HCT116 (cell line): ENCODE results near the gene LIPE. TPM values are rescaled to one million over a fixed set of nuclear protein-coding genes. Genes with fewer than 3 reads are reported as not detected.

Source experiments
- ATAC-seq: fragments of 200-7000 bp; cut with Tn5 transposase; 2 replicates; pipeline ENCODE4 v1.9.1; 2020; ENCODE audit warnings: mild to moderate bottlenecking, moderate library complexity
- BruUV-seq: library from RNA; stranded (reverse); fragments of 400-500 nt; replicated peaks from 2 replicates; lab custom pipeline; 2021; lab: Mats Ljungman, UMichigan
- CTCF ChIA-PET: fragments of 300-600 bp; sonication (Branson Sonifier 250); formaldehyde crosslinking; loops from one replicate; lab custom pipeline; 2021; ENCODE audit warnings: antibody characterized with exemption; lab: Charles Lee
- POLR2A ChIA-PET: fragments of 300-600, 350-600 bp; sonication (Branson Sonifier 250); formaldehyde crosslinking; loops from one replicate; lab custom pipeline; 2021; ENCODE audit warnings: antibody characterized with exemption; lab: Charles Lee
- RAD21 ChIA-PET, 2 experiments: fragments of 300-600 bp; sonication (Branson Sonifier 250); formaldehyde crosslinking; loops; one replicate each; lab custom pipeline; 2023; ENCODE audit warnings: low total read pairs in 2 of 2; ENCODE audit not compliant: uncharacterized antibody in 2 of 2, unreplicated experiment in 2 of 2, low non-redundant PET in 1 of 2; lab: Charles Lee
- DNase-seq: peaks from one replicate; pipeline ENCODE4 v3.0.0-alpha.2; 2010; ENCODE audit warnings: low read depth, low spot score
- H2AFZ ChIP-seq: fragments of 200-600 bp; shearing (Covaris generic), sonication (generic); 2 replicates; pipeline ENCODE4 v1.6.1; 2017; ENCODE audit warnings: low read depth, mixed run types, mixed read lengths, antibody characterized with exemption, low read length; ENCODE audit not compliant: poor library complexity, severe bottlenecking
- H3K27ac ChIP-seq: 2 replicates; pipeline ENCODE4 v1.5.1; 2012; ENCODE audit warnings: low read depth, low read length
- H3K27me3 ChIP-seq: fragments of 200-600 bp; sonication (generic); 2 replicates; pipeline ENCODE4 v1.6.1; 2016; ENCODE audit warnings: mixed run types, low read length, mixed read lengths; ENCODE audit not compliant: insufficient read depth
- H3K36me3 ChIP-seq, 2 experiments: fragments of 200-500 bp in 1 of 2; fragments of 200-600 bp in 1 of 2; sonication (Bioruptor generic) in 1 of 2; sonication (generic) in 1 of 2; 2 replicates each; pipeline versions ENCODE4 v1.5.1 to v1.6.1; 2014 to 2016; ENCODE audit warnings: low read length in 2 of 2, inconsistent platforms in 1 of 2, mixed read lengths in 1 of 2, mixed run types in 1 of 2; ENCODE audit not compliant: insufficient read depth in 2 of 2, control insufficient read depth in 1 of 2
- H3K4me1 ChIP-seq, 2 experiments: fragments of 200-600 bp in 1 of 2; sonication (generic) in 1 of 2; 2 replicates each; pipeline versions ENCODE4 v1.5.1 to v1.6.1; 2012 to 2017; ENCODE audit warnings: low read length in 2 of 2, inconsistent platforms in 1 of 2, mild to moderate bottlenecking in 1 of 2, mixed read lengths in 1 of 2, mixed run types in 1 of 2, moderate library complexity in 1 of 2; ENCODE audit not compliant: insufficient read depth in 2 of 2, control insufficient read depth in 1 of 2
- H3K4me2 ChIP-seq: fragments of 200-600 bp; sonication (generic); 2 replicates; pipeline ENCODE4 v1.6.1; 2017; ENCODE audit warnings: mixed run types, low read length, mixed read lengths
- H3K4me3 ChIP-seq, 2 experiments: fragments of 200-600 bp in 1 of 2; sonication (generic) in 1 of 2; replicated peaks in 1 of 2; 2 replicates each; pipeline ENCODE4 v1.5.1; 2011 to 2016; ENCODE audit warnings: low read length in 2 of 2, control low read depth in 1 of 2, low read depth in 1 of 2, mild to moderate bottlenecking in 1 of 2, mixed read lengths in 1 of 2, mixed run types in 1 of 2
- H3K79me2 ChIP-seq: fragments of 200-600 bp; sonication (generic); 2 replicates; pipeline ENCODE4 v1.6.1; 2017; ENCODE audit warnings: mild to moderate bottlenecking, mixed run types, low read length, moderate library complexity, mixed read lengths; ENCODE audit not compliant: insufficient read depth
- H3K9ac ChIP-seq: fragments of 200-600 bp; sonication (generic); 2 replicates; pipeline ENCODE4 v1.6.1; 2016; ENCODE audit warnings: low read length, mixed read lengths
- H3K9me2 ChIP-seq: fragments of 200-600 bp; sonication (generic), shearing (Covaris generic); 2 replicates; pipeline ENCODE4 v1.6.1; 2017; ENCODE audit warnings: mixed run types, mild to moderate bottlenecking, moderate library complexity; ENCODE audit not compliant: insufficient read depth
- H3K9me3 ChIP-seq, 2 experiments: fragments of 200-500 bp in 1 of 2; fragments of 200-600 bp in 1 of 2; sonication (Bioruptor generic) in 1 of 2; sonication (generic) in 1 of 2; 2 replicates each; pipeline ENCODE4 v1.6.1; 2014 to 2017; ENCODE audit warnings: low read length in 2 of 2, mixed read lengths in 2 of 2, inconsistent platforms in 1 of 2, low read depth in 1 of 2, mild to moderate bottlenecking in 1 of 2, mixed run types in 1 of 2, moderate library complexity in 1 of 2; ENCODE audit not compliant: control insufficient read depth in 1 of 2, insufficient read depth in 1 of 2
- H4K20me1 ChIP-seq: fragments of 200-600 bp; sonication (generic), shearing (Covaris generic); 2 replicates; pipeline ENCODE4 v1.6.1; 2017; ENCODE audit warnings: mixed run types, mild to moderate bottlenecking, moderate library complexity; ENCODE audit not compliant: insufficient read depth
- CBX3 ChIP-seq: IDR thresholded peaks from 2 replicates; pipeline ENCODE4 v1.6.1; 2012; ENCODE audit warnings: low read depth
- CEBPB ChIP-seq: IDR thresholded peaks from 2 replicates; pipeline ENCODE4 v1.6.1; 2012; ENCODE audit warnings: low read depth
- EGR1 ChIP-seq: IDR thresholded peaks from 2 replicates; pipeline ENCODE4 v1.6.1; 2012; ENCODE audit warnings: low read depth
- ELF1 ChIP-seq: IDR thresholded peaks from 2 replicates; pipeline ENCODE4 v1.6.1; 2012; ENCODE audit warnings: low read depth, borderline replicate concordance
- EZH2 ChIP-seq: fragments of 200-600 bp; sonication (generic); IDR thresholded peaks from 2 replicates; pipeline ENCODE4 v1.6.1; 2017; ENCODE audit warnings: antibody characterized with exemption, mixed run types
- EZH2phosphoT487 ChIP-seq: fragments of 200-600 bp; IDR thresholded peaks from 2 replicates; pipeline ENCODE4 v1.6.1; 2018; ENCODE audit warnings: antibody characterized with exemption, borderline replicate concordance
- POLR2A ChIP-seq: IDR thresholded peaks from 2 replicates; pipeline ENCODE4 v1.7.0; 2011; ENCODE audit warnings: borderline replicate concordance; ENCODE audit not compliant: insufficient read depth, insufficient read length; ENCODE audit errors: extremely low read depth
- RAD21 ChIP-seq: IDR thresholded peaks from 2 replicates; pipeline ENCODE4 v1.6.1; 2012; ENCODE audit warnings: low read depth, mild to moderate bottlenecking
- SIN3A ChIP-seq: IDR thresholded peaks from 2 replicates; pipeline ENCODE4 v1.6.1; 2012; ENCODE audit warnings: low read depth
- SP1 ChIP-seq: IDR thresholded peaks from 2 replicates; pipeline ENCODE4 v1.6.1; 2012; ENCODE audit warnings: low read depth
- SRF ChIP-seq: IDR thresholded peaks from 2 replicates; pipeline ENCODE4 v1.6.1; 2012; ENCODE audit warnings: low read depth
- TCF7L2 ChIP-seq: IDR thresholded peaks from 2 replicates; pipeline ENCODE4 v1.7.0; 2011; ENCODE audit warnings: borderline replicate concordance, inconsistent platforms; ENCODE audit not compliant: insufficient read depth, insufficient read length; ENCODE audit errors: extremely low read depth
- ZBTB33 ChIP-seq: IDR thresholded peaks from 2 replicates; pipeline ENCODE4 v1.6.1; 2011; ENCODE audit warnings: mild to moderate bottlenecking, low read length, moderate library complexity; ENCODE audit not compliant: insufficient replicate concordance; ENCODE audit errors: extremely low read depth
- ZFX ChIP-seq: fragments of 450-650 bp; IDR thresholded peaks from 2 replicates; pipeline ENCODE4 v1.6.1; 2017
- ZNF274 ChIP-seq: fragments of 200-500 bp; sonication (Bioruptor generic); IDR thresholded peaks from 2 replicates; pipeline ENCODE4 v1.6.1; 2014; ENCODE audit warnings: mild to moderate bottlenecking, low read depth, low read length, inconsistent platforms
- intact Hi-C: fragments of 100-400 bp; cut with micrococcal nuclease; formaldehyde crosslinking; loops from 2 replicates; pipeline ENCODE4 v1.10.0; 2022
- total RNA-seq: library from RNA; stranded (reverse); gene quantifications from one replicate; pipeline ENCODE4 v1.2.1, GENCODE V29; 2021; ENCODE audit not compliant: unreplicated experiment
- TF ChIP-seq, protein P1 (sequence below): IDR thresholded peaks from 2 replicates; pipeline ENCODE4 v1.6.1; 2012; ENCODE audit warnings: low read depth

The LIPE gene
- total RNA-seq, 1 experiment from 2014 or later: 11.3 TPM

GRCh38 chr19:42370068-42370520 is 57.1 kb downstream of the LIPE start:
- Histone ChIP-seq H3K4me2 (no peak overlapping the region), H3K4me1 (no peaks in the 10 kb centered on the region), H3K27me3 (no peaks in the 10 kb centered on the region), H3K9ac (no peak overlapping the region), H3K9me2 (no peaks in the 10 kb centered on the region), H3K27ac (no peak overlapping the region), H3K4me3 (no peak overlapping the region), H3K36me3 (no peaks in the 10 kb centered on the region), H2AFZ (no peak overlapping the region), H3K79me2 (no peaks in the 10 kb centered on the region), H4K20me1 (no peaks in the 10 kb centered on the region), H3K9me3 (no peaks in the 10 kb centered on the region)
- peak; percentile 33; the same call in 1 of the 2 replicates for ATAC-seq
- intact Hi-C loops: no loop called here
- no peak for TF ChIP-seq CEBPB
- CTCF ChIA-PET: interaction anchor here (1.0 kb wide), 1 partner anchor 124 kb away, joined by 4 read pairs; no protein-coding TSS in a partner anchor
- no peak for DNase-seq
- RAD21 ChIA-PET: no interaction called here
- no TSS peak for BruUV-seq
- POLR2A ChIA-PET: no interaction called here

GRCh38 chr19:42369433-42370067 is 57.6 kb downstream of the LIPE start:
- Histone ChIP-seq H3K27ac (no peak overlapping the region), H3K9me3 (peaks cover 0 to under 1% of the 10 kb centered on the region in 2 experiments; a peak in 1 of 4 replicates), H3K4me3 (no peak overlapping the region), H3K4me2 (no peak overlapping the region), H3K9ac (no peak overlapping the region), H3K36me3 (peaks cover 0 to under 1% of the 10 kb centered on the region in 2 experiments; a peak in 1 of 4 replicates), H3K79me2 (no peaks in the 10 kb centered on the region), H4K20me1 (no peaks in the 10 kb centered on the region), H2AFZ (no peak overlapping the region), H3K27me3 (no peaks in the 10 kb centered on the region), H3K4me1 (no peaks in the 10 kb centered on the region), H3K9me2 (no peaks in the 10 kb centered on the region)
- POLR2A ChIA-PET: no interaction called here
- DNase-seq: no peak
- intact Hi-C loops: no loop called here
- CTCF ChIA-PET: interaction anchor here (1.0 kb wide), 1 partner anchor 123 kb away, joined by 4 read pairs; no protein-coding TSS in a partner anchor
- RAD21 ChIA-PET: no interaction called here
- no peak for ATAC-seq
- BruUV-seq: no TSS peak
- TF ChIP-seq, protein P1, sequence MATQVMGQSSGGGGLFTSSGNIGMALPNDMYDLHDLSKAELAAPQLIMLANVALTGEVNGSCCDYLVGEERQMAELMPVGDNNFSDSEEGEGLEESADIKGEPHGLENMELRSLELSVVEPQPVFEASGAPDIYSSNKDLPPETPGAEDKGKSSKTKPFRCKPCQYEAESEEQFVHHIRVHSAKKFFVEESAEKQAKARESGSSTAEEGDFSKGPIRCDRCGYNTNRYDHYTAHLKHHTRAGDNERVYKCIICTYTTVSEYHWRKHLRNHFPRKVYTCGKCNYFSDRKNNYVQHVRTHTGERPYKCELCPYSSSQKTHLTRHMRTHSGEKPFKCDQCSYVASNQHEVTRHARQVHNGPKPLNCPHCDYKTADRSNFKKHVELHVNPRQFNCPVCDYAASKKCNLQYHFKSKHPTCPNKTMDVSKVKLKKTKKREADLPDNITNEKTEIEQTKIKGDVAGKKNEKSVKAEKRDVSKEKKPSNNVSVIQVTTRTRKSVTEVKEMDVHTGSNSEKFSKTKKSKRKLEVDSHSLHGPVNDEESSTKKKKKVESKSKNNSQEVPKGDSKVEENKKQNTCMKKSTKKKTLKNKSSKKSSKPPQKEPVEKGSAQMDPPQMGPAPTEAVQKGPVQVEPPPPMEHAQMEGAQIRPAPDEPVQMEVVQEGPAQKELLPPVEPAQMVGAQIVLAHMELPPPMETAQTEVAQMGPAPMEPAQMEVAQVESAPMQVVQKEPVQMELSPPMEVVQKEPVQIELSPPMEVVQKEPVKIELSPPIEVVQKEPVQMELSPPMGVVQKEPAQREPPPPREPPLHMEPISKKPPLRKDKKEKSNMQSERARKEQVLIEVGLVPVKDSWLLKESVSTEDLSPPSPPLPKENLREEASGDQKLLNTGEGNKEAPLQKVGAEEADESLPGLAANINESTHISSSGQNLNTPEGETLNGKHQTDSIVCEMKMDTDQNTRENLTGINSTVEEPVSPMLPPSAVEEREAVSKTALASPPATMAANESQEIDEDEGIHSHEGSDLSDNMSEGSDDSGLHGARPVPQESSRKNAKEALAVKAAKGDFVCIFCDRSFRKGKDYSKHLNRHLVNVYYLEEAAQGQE: no peak
- TF ChIP-seq RAD21 (no peak), SRF (no peak), EZH2phosphoT487 (no peak), ZFX (no peak), TCF7L2 (no peak), CBX3 (no peak), EZH2 (no peak), ZBTB33 (no peak), ELF1 (no peak), EGR1 (no peak), POLR2A (no peak), ZNF274 (no peak), CEBPB (no peak), SIN3A (no peak), SP1 (no peak)
